Right lobe of liver (tissue), 4 donors: ENCODE measurements around the gene HLF.

Experiments
- CTCF ChIP-seq, 4 donors: fragments of 200-600 bp in 3 of 4; fragments of 450-650 bp in 1 of 4; IDR thresholded peaks; one replicate each; pipeline versions ENCODE4 v1.5.1 to v1.8.0; 2016 to 2022; ENCODE audit warnings: antibody characterized with exemption in 4 of 4, mild to moderate bottlenecking in 2 of 4
- POLR2A ChIP-seq: fragments of 450-650 bp; IDR thresholded peaks from one replicate; pipeline ENCODE4 v1.6.1; 2017; ENCODE audit warnings: antibody characterized with exemption, mild to moderate bottlenecking
- donor health status: DM: no; HTN: no; CAD: no.
- donor health status: DM: no; HTN: no; CAD: no.
- donor health status: DM: no; HTN: yes; CAD: no.

- TF ChIP-seq CTCF (IDR thresholded peaks at IDR 0.05) = no peak
- no peak for TF ChIP-seq POLR2A
These were observed 27.5 kb upstream of the HLF start for GRCh38 chr17:55237268-55237667.
